Neural cell (in vitro differentiated cells): Measurements from ENCODE around the gene SETX. TPM values are rescaled to one million over a fixed set of nuclear protein-coding genes. Genes with fewer than 3 reads are reported as not detected.

Source experiments
- H2AFZ ChIP-seq: fragments of 200-600, 300-800 bp; sonication (generic), shearing (Covaris generic); 2 replicates; pipeline ENCODE4 v1.6.0; 2014; ENCODE audit warnings: low read depth, mild to moderate bottlenecking, antibody characterized with exemption, low read length, moderate library complexity
- H3F3A ChIP-seq: fragments of 200-600 bp; shearing (Covaris generic); 2 replicates; pipeline ENCODE4 v1.6.1; 2016; ENCODE audit warnings: mild to moderate bottlenecking, moderate library complexity, mixed read lengths, antibody characterized with exemption, low read length; ENCODE audit not compliant: insufficient read depth, poor library complexity, severe bottlenecking
- H3K27ac ChIP-seq: fragments of 200-600, 300-800 bp; sonication (generic), shearing (Covaris generic); 2 replicates; pipeline ENCODE4 v1.5.1; 2014; ENCODE audit warnings: mild to moderate bottlenecking, low read length, moderate library complexity
- H3K27me3 ChIP-seq: fragments of 300-800, 200-600 bp; sonication (generic), shearing (Covaris generic); 2 replicates; pipeline ENCODE4 v1.6.0; 2014; ENCODE audit warnings: mild to moderate bottlenecking, low read depth, low read length, moderate library complexity; ENCODE audit not compliant: insufficient read depth
- H3K36me3 ChIP-seq: fragments of 300-800, 200-600 bp; sonication (generic), shearing (Covaris generic); 2 replicates; pipeline ENCODE4 v1.5.1; 2014; ENCODE audit warnings: mild to moderate bottlenecking, antibody characterized with exemption, low read length, moderate library complexity; ENCODE audit not compliant: insufficient read depth
- H3K4me2 ChIP-seq: fragments of 300-800, 200-600 bp; sonication (generic), shearing (Covaris generic); 2 replicates; pipeline ENCODE4 v1.6.0; 2014; ENCODE audit warnings: mild to moderate bottlenecking, low read length
- H3K4me3 ChIP-seq: fragments of 300-800, 200-600 bp; sonication (generic), shearing (Covaris generic); 2 replicates; pipeline ENCODE4 v1.5.1; 2014; ENCODE audit warnings: mild to moderate bottlenecking, low read length, moderate library complexity
- H3K79me2 ChIP-seq: fragments of 200-600 bp; shearing (Covaris generic); replicated peaks from 2 replicates; pipeline ENCODE4 v1.6.0; 2014; ENCODE audit warnings: mild to moderate bottlenecking, low read length, moderate library complexity; ENCODE audit not compliant: insufficient read depth
- H3K9ac ChIP-seq: fragments of 300-800, 200-600 bp; sonication (generic), shearing (Covaris generic); 2 replicates; pipeline ENCODE4 v1.6.1; 2016; ENCODE audit warnings: mild to moderate bottlenecking, low read length, mixed read lengths
- H3K9me2 ChIP-seq: fragments of 200-600 bp; shearing (Covaris generic); 2 replicates; pipeline ENCODE4 v1.6.1; 2016; ENCODE audit warnings: mild to moderate bottlenecking, low read length, mixed read lengths; ENCODE audit not compliant: insufficient read depth
- H3K9me3 ChIP-seq: fragments of 200-600, 300-800 bp; sonication (generic), shearing (Covaris generic); 2 replicates; pipeline ENCODE4 v1.6.1; 2016; ENCODE audit warnings: mild to moderate bottlenecking, mixed run types, low read length, moderate library complexity, mixed read lengths
- H4K20me1 ChIP-seq: fragments of 200-600 bp; shearing (Covaris generic); 2 replicates; pipeline ENCODE4 v1.6.1; 2016; ENCODE audit warnings: mild to moderate bottlenecking, mixed run types; ENCODE audit not compliant: insufficient read depth
- CTCF ChIP-seq: fragments of 450-650 bp; IDR thresholded peaks from 2 replicates; pipeline ENCODE4 v1.5.1; 2014; ENCODE audit warnings: antibody characterized with exemption, mild to moderate bottlenecking, moderate library complexity; ENCODE audit not compliant: poor library complexity, severe bottlenecking
- EP300 ChIP-seq: fragments of 450-650 bp; conservative IDR thresholded peaks from 2 replicates; pipeline ENCODE4 v1.6.1; 2014; ENCODE audit warnings: antibody characterized with exemption, mild to moderate bottlenecking, moderate library complexity; ENCODE audit not compliant: poor library complexity, severe bottlenecking
- EZH2 ChIP-seq: fragments of 200-600, 300-800 bp; shearing (Covaris generic), sonication (generic); IDR thresholded peaks from 2 replicates; pipeline ENCODE4 v1.6.1; 2014; ENCODE audit warnings: antibody characterized with exemption, low read length, borderline replicate concordance, mild to moderate bottlenecking; ENCODE audit not compliant: insufficient read depth, poor library complexity, severe bottlenecking
- MXI1 ChIP-seq: fragments of 450-650 bp; conservative IDR thresholded peaks from 2 replicates; pipeline ENCODE4 v1.6.1; 2014; ENCODE audit warnings: antibody characterized with exemption, mild to moderate bottlenecking; ENCODE audit not compliant: poor library complexity, severe bottlenecking
- POLR2AphosphoS5 ChIP-seq: IDR thresholded peaks from 2 replicates; pipeline ENCODE4 v1.6.1; 2012
- RAD21 ChIP-seq: fragments of 450-650 bp; conservative IDR thresholded peaks from 2 replicates; pipeline ENCODE4 v1.6.1; 2014; ENCODE audit warnings: antibody characterized with exemption, mild to moderate bottlenecking, moderate library complexity
- REST ChIP-seq: IDR thresholded peaks from 2 replicates; pipeline ENCODE4 v1.6.1; 2012; ENCODE audit warnings: borderline replicate concordance
- SMC3 ChIP-seq: fragments of 450-650 bp; conservative IDR thresholded peaks from 2 replicates; pipeline ENCODE4 v1.6.1; 2014; ENCODE audit warnings: antibody characterized with exemption, mild to moderate bottlenecking, moderate library complexity; ENCODE audit not compliant: poor library complexity
- TAF1 ChIP-seq: IDR thresholded peaks from 2 replicates; pipeline ENCODE4 v1.6.1; 2012; ENCODE audit warnings: low read depth
- polyA plus RNA-seq: library from polyadenylated mRNA; depleted of rRNA; stranded (reverse); fragments of >200 nt; gene quantifications from 2 replicates; pipeline ENCODE4 v1.2.3, GENCODE V29; 2014

SETX gene
- polyA plus RNA-seq, 1 donor from 2014 or later = 32.0 TPM

GRCh38 chr9:132231019-132231701, 123.6 kb downstream of the SETX start:
- Histone ChIP-seq H3K27me3 (no peaks in the 10 kb centered on the region), H3K36me3 (no peaks in the 10 kb centered on the region), H4K20me1 (no peaks in the 10 kb centered on the region), H3K9ac (no peak overlapping the region), H3F3A (no peaks in the 10 kb centered on the region), H3K79me2 (no peaks in the 10 kb centered on the region), H3K9me2 (no peaks in the 10 kb centered on the region), H2AFZ (no peak overlapping the region), H3K27ac (no peak overlapping the region), H3K4me2 (no peak overlapping the region), H3K9me3 (no peaks in the 10 kb centered on the region), H3K4me3 (no peak overlapping the region)
- TF ChIP-seq POLR2AphosphoS5 (no peak), REST (no peak), MXI1 (no peak), EZH2 (no peak), SMC3 (no peak)

- H3K4me2 ChIP-seq = no peak overlapping the region
- no peaks in the 10 kb centered on the region for H3K9me3 ChIP-seq
- no peak overlapping the region for H2AFZ ChIP-seq
- H3K9me2 ChIP-seq = no peaks in the 10 kb centered on the region
- H3K79me2 ChIP-seq = no peaks in the 10 kb centered on the region
- H3K4me3 ChIP-seq = no peak overlapping the region
- no peak overlapping the region for H3K9ac ChIP-seq
- TF ChIP-seq MXI1 (no peak), EZH2 (no peak), SMC3 (no peak), POLR2AphosphoS5 (no peak), EP300 (no peak), REST (no peak), TAF1 (no peak), RAD21 (no peak), CTCF (no peak)
- no peaks in the 10 kb centered on the region for H3K36me3 ChIP-seq
- H4K20me1 ChIP-seq = no peaks in the 10 kb centered on the region
- H3K27me3 ChIP-seq = no peaks in the 10 kb centered on the region
- H3K27ac ChIP-seq = no peak overlapping the region
- no peaks in the 10 kb centered on the region for H3F3A ChIP-seq
Measured at GRCh38 chr9:132230605-132231004, 124.2 kb downstream of the SETX start.
